Neuronal stem cell (in vitro differentiated cells): ENCODE results near the gene BCL2.

Experiments
- DNase-seq: peaks from one replicate; pipeline ENCODE4 v3.0.0-alpha.2; 2013; ENCODE audit warnings: low spot score
- H2AFZ ChIP-seq: one replicate; pipeline ENCODE4 v1.6.1; 2013; ENCODE audit warnings: mild to moderate bottlenecking, low read length, inconsistent platforms
- H2AK5ac ChIP-seq: 2 replicates; pipeline ENCODE4 v1.6.1; 2013; ENCODE audit warnings: low read depth, mild to moderate bottlenecking, inconsistent platforms, low read length, moderate library complexity, mixed read lengths
- H2BK120ac ChIP-seq: 2 replicates; pipeline ENCODE4 v1.6.1; 2013; ENCODE audit warnings: low read depth, mild to moderate bottlenecking, inconsistent platforms, low read length, moderate library complexity, mixed read lengths
- H2BK12ac ChIP-seq: one replicate; pipeline ENCODE4 v1.6.1; 2013; ENCODE audit warnings: low read length, inconsistent platforms
- H2BK15ac ChIP-seq: 2 replicates; pipeline ENCODE4 v1.6.1; 2013; ENCODE audit warnings: mild to moderate bottlenecking, low read length, inconsistent platforms, mixed read lengths
- H2BK5ac ChIP-seq: one replicate; pipeline ENCODE4 v1.6.1; 2013; ENCODE audit warnings: inconsistent platforms, mild to moderate bottlenecking, low read length, moderate library complexity
- H3K14ac ChIP-seq: one replicate; pipeline ENCODE4 v1.6.1; 2013; ENCODE audit warnings: low read length, inconsistent platforms
- H3K18ac ChIP-seq: 2 replicates; pipeline ENCODE4 v1.6.1; 2013; ENCODE audit warnings: low read length, inconsistent platforms
- H3K23ac ChIP-seq: 2 replicates; pipeline ENCODE4 v1.6.1; 2013; ENCODE audit warnings: low read depth, mild to moderate bottlenecking, mixed read lengths, low read length, inconsistent platforms; ENCODE audit not compliant: poor library complexity
- H3K27ac ChIP-seq: replicated peaks from 3 replicates; pipeline ENCODE4 v1.5.1; 2013; ENCODE audit warnings: low read length, inconsistent platforms
- H3K27me3 ChIP-seq, 3 experiments: 2 replicates each; pipeline ENCODE4 v1.6.1; 2013; ENCODE audit warnings: low read length in 3 of 3, mild to moderate bottlenecking in 2 of 3, inconsistent platforms in 1 of 3, low read depth in 1 of 3, mixed read lengths in 1 of 3, moderate library complexity in 1 of 3; ENCODE audit not compliant: control insufficient read depth in 3 of 3, insufficient read depth in 3 of 3
- H3K36me3 ChIP-seq, 2 donors: replicated peaks in 1 of 2; 2 replicates each; pipeline ENCODE4 v1.6.1; 2013; ENCODE audit warnings: low read length in 2 of 2; ENCODE audit not compliant: control insufficient read depth in 2 of 2, insufficient read depth in 2 of 2
- H3K4ac ChIP-seq: 2 replicates; pipeline ENCODE4 v1.6.1; 2013; ENCODE audit warnings: inconsistent platforms, mild to moderate bottlenecking, low read length, moderate library complexity
- H3K4me1 ChIP-seq, 2 donors: 1 replicate in 1 of 2; 2 replicates in 1 of 2; pipeline ENCODE4 v1.6.1; 2013; ENCODE audit warnings: low read length in 2 of 2, low read depth in 1 of 2; ENCODE audit not compliant: control insufficient read depth in 2 of 2, insufficient read depth in 1 of 2
- H3K4me2 ChIP-seq: one replicate; pipeline ENCODE4 v1.6.1; 2013; ENCODE audit warnings: mild to moderate bottlenecking, low read length, inconsistent platforms; ENCODE audit not compliant: insufficient read depth, poor library complexity, severe bottlenecking
- H3K4me3 ChIP-seq, 2 donors: 2 replicates each; pipeline ENCODE4 v1.5.1; 2013; ENCODE audit warnings: low read length in 2 of 2, mild to moderate bottlenecking in 2 of 2, inconsistent platforms in 1 of 2, moderate library complexity in 1 of 2
- H3K79me1 ChIP-seq: one replicate; pipeline ENCODE4 v1.6.1; 2013; ENCODE audit warnings: low read depth, mild to moderate bottlenecking, inconsistent platforms, low read length, moderate library complexity
- H3K9ac ChIP-seq: one replicate; pipeline ENCODE4 v1.6.1; 2013; ENCODE audit warnings: mild to moderate bottlenecking, low read depth, low read length, inconsistent platforms; ENCODE audit not compliant: poor library complexity
- H3K9me3 ChIP-seq, 2 donors: replicated peaks in 1 of 2; 2 replicates each; pipeline versions ENCODE3 to v1.6.1; 2013; ENCODE audit warnings: low read length in 2 of 2, mild to moderate bottlenecking in 2 of 2, inconsistent platforms in 1 of 2, low read depth in 1 of 2, mixed read lengths in 1 of 2, moderate library complexity in 1 of 2; ENCODE audit not compliant: control insufficient read depth in 2 of 2, insufficient read depth in 1 of 2
- H4K8ac ChIP-seq: one replicate; pipeline ENCODE4 v1.6.1; 2013; ENCODE audit warnings: low read depth, mild to moderate bottlenecking, inconsistent platforms, low read length, moderate library complexity
- H4K91ac ChIP-seq: one replicate; pipeline ENCODE4 v1.6.1; 2013; ENCODE audit warnings: low read length, low read depth, mild to moderate bottlenecking, inconsistent platforms; ENCODE audit not compliant: poor library complexity
- WGBS, 2 donors: extraction: QIAGEN DNeasy Blood & Tissue Kit; methylation state at CpG; one replicate each; pipeline ENCODE4 v1.1.7; 2013; ENCODE audit warnings: missing lambda C conversion rate in 2 of 2, mixed read lengths in 1 of 2; ENCODE audit not compliant: insufficient read length in 2 of 2, insufficient replicate concordance in 1 of 2; ENCODE audit errors: extremely low coverage in 2 of 2; 5-methylcytosine and 5-hydroxymethylcytosine counted together

BCL2 gene

GRCh38 chr18:63175264-63175663 lies 144.3 kb downstream of the BCL2 start:
- H3K9me3 ChIP-seq = no peaks in the 10 kb centered on the region
- no peak overlapping the region for H2BK12ac ChIP-seq

DNA sequence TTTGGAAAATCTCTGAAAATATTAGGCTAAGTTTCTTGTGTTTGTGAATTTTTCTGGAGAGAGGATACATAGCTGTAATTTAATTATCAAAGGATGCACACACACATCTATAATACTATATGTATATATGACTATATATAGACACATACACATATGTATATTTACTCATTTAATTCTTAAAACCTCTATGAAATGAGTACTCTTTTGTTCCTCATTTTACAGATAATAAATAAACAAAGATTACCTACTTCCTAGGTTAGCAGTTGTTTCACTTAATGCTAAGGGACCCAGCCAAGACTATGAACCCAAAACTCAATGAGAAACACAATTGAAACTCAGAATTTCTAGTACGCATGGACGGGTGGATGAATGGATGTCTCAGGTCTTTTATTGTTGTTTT lies 145.6 kb downstream of the BCL2 start:
- no peak overlapping the region for H2BK5ac ChIP-seq
- H3K4me2 ChIP-seq = no peak overlapping the region
- no peaks in the 10 kb centered on the region for H3K9me3 ChIP-seq
- H2AFZ ChIP-seq = no peak overlapping the region
- no peak overlapping the region for H4K91ac ChIP-seq
- H3K27me3 ChIP-seq = no peaks in the 10 kb centered on the region
- H2BK120ac ChIP-seq = no peak overlapping the region
- no peak overlapping the region for H3K18ac ChIP-seq
- H2AK5ac ChIP-seq = no peak overlapping the region
- no peaks in the 10 kb centered on the region for H3K79me1 ChIP-seq
- H3K4ac ChIP-seq = no peak overlapping the region
- H3K9ac ChIP-seq = no peak overlapping the region
- DNase-seq = no peak
- H3K14ac ChIP-seq = no peak overlapping the region
- H3K4me1 ChIP-seq = peaks cover 4 to 11% of the 10 kb centered on the region in 2 donors
- H3K4me3 ChIP-seq = no peak overlapping the region
- H3K27ac ChIP-seq = no peak overlapping the region
- no peaks in the 10 kb centered on the region for H3K36me3 ChIP-seq
- H2BK15ac ChIP-seq = no peak overlapping the region
- no peak overlapping the region for H2BK12ac ChIP-seq
- H4K8ac ChIP-seq = no peak overlapping the region
- WGBS, 2 donors = no CpG with 5 or more reads among the region's 2 CpGs
- no peak overlapping the region for H3K23ac ChIP-seq

More at GRCh38 chr18:63175264-63175663, 144.3 kb downstream of the BCL2 start:
- Histone ChIP-seq H3K4me1 (peaks cover 12 to 23% of the 10 kb centered on the region in 2 donors), H3K4me3 (no peak overlapping the region), H3K27ac (no peak overlapping the region), H3K14ac (no peak overlapping the region), H3K36me3 (no peaks in the 10 kb centered on the region), H2BK120ac (no peak overlapping the region), H2BK15ac (no peak overlapping the region), H3K79me1 (no peaks in the 10 kb centered on the region), H3K4ac (no peak overlapping the region), H4K8ac (no peak overlapping the region), H2AFZ (no peak overlapping the region), H3K4me2 (no peak overlapping the region), H3K23ac (no peak overlapping the region), H3K9ac (no peak overlapping the region), H2AK5ac (no peak overlapping the region), H3K27me3 (no peaks in the 10 kb centered on the region), H2BK5ac (no peak overlapping the region), H3K18ac (no peak overlapping the region), H4K91ac (no peak overlapping the region)
- no peak for DNase-seq
- no CpG with 5 or more reads among the region's 2 CpGs for WGBS, 2 donors

DNA sequence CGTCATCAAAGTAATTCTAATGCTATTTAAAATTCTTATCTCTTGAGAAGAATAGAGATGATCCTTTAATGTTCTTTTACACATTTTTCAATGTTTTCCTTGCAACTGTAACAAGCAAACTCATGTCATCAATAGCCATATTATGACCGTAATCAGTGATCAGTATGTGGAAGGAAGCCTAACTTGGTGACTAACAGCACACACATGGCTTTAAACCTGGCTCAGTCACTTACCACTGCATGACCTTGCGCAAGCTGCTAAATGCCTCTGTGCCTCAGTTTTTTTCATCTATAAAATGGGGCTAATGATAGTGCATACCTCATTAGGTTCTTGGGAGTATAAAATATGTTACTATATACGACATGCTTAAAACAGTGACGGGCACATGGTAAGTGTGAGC lies 149.7 kb downstream of the BCL2 start:
- H3K27ac ChIP-seq = no peak overlapping the region
- H2BK12ac ChIP-seq = no peak overlapping the region
- no peak overlapping the region for H2AFZ ChIP-seq
- H3K4me3 ChIP-seq = no peak overlapping the region
- no peaks in the 10 kb centered on the region for H3K27me3 ChIP-seq
- H3K23ac ChIP-seq = no peak overlapping the region
- no peak overlapping the region for H2BK120ac ChIP-seq
- no peak overlapping the region for H4K8ac ChIP-seq
- no peak overlapping the region for H2BK15ac ChIP-seq
- no peaks in the 10 kb centered on the region for H3K79me1 ChIP-seq
- DNase-seq = no peak
- H3K14ac ChIP-seq = no peak overlapping the region
- no peak overlapping the region for H2AK5ac ChIP-seq
- no peaks in the 10 kb centered on the region for H3K36me3 ChIP-seq
- no peak overlapping the region for H4K91ac ChIP-seq
- no peak overlapping the region for H2BK5ac ChIP-seq
- no peak overlapping the region for H3K4ac ChIP-seq
- no peak overlapping the region for H3K9ac ChIP-seq
- no peak overlapping the region for H3K4me2 ChIP-seq
- WGBS, 2 donors = no CpG with 5 or more reads among the region's 5 CpGs
- no peak overlapping the region for H3K18ac ChIP-seq
- H3K9me3 ChIP-seq = no peaks in the 10 kb centered on the region
- no peaks in the 10 kb centered on the region for H3K4me1 ChIP-seq

GRCh38 chr18:63168287-63168686 lies 151.3 kb downstream of the BCL2 start:
- H3K18ac ChIP-seq = peak overlapping the region; percentile 32
- H3K79me1 ChIP-seq = no peaks in the 10 kb centered on the region
- no peak overlapping the region for H2BK120ac ChIP-seq
- H3K4me3 ChIP-seq = no peak overlapping the region
- H3K4me1 ChIP-seq = no peaks in the 10 kb centered on the region
- no peak overlapping the region for H4K91ac ChIP-seq
- no peak overlapping the region for H2AK5ac ChIP-seq
- H2AFZ ChIP-seq = no peak overlapping the region
- no peak overlapping the region for H3K14ac ChIP-seq
- no peak overlapping the region for H3K23ac ChIP-seq
- H3K27ac ChIP-seq = no peak overlapping the region
- DNase-seq = no peak
- no peak overlapping the region for H2BK15ac ChIP-seq
- no peak overlapping the region for H4K8ac ChIP-seq
- H3K9me3 ChIP-seq = no peaks in the 10 kb centered on the region
- no peak overlapping the region for H2BK12ac ChIP-seq
- H3K4me2 ChIP-seq = no peak overlapping the region
- no peaks in the 10 kb centered on the region for H3K36me3 ChIP-seq
- H2BK5ac ChIP-seq = no peak overlapping the region
- no CpG with 5 or more reads among the region's 5 CpGs for WGBS, 2 donors
- H3K27me3 ChIP-seq = no peaks in the 10 kb centered on the region
- no peak overlapping the region for H3K9ac ChIP-seq
- no peak overlapping the region for H3K4ac ChIP-seq
